Daoy (cell line): Measurements from ENCODE around the gene DDX51. TPM values are rescaled to one million over a fixed set of nuclear protein-coding genes. Genes with fewer than 3 reads are reported as not detected.

ENCODE experiments used
- total RNA-seq: library from RNA; depleted of rRNA; stranded (reverse); fragments of >200 nt; shearing (Covaris generic); gene quantifications from 2 replicates; pipeline ENCODE4 v1.2.3, GENCODE V29; 2014; rRNA removed

The DDX51 gene
- total RNA-seq, 1 experiment from 2014 or later: 5.2 TPM

Other genes starting within 250 kb of the DDX51 start
- 2.7 and 5.1 TPM in 2 replicates for gene ULK1, start 249.7 kb downstream of the DDX51 start, total RNA-seq
- 43.8 and 53.5 TPM in 2 replicates for gene PUS1, start 215.0 kb downstream of the DDX51 start, total RNA-seq
- gene EP400, start 194.4 kb downstream of the DDX51 start, total RNA-seq: 3.5 and 4.2 TPM in 2 replicates
- 13.7 and 14.2 TPM in 2 replicates for gene NOC4L, start 138 bp upstream of the DDX51 start, total RNA-seq
- 0.29 TPM in 1 of 2 replicates, not detected in the other for gene GALNT9, start 185.3 kb upstream of the DDX51 start, total RNA-seq